HG03520 (cell line): ENCODE measurements around the gene CCP110.
"Not testable (repeated sequence)": the region's sequence is repeated elsewhere in the genome, so short reads cannot be mapped to it uniquely, and the experiment has no call there.

Source experiments
- ATAC-seq: cut with Tn5 transposase; IDR thresholded peaks from one replicate; pipeline ENCODE4 v1.9.1; 2021; ENCODE audit warnings: mild to moderate bottlenecking, moderate library complexity; ENCODE audit not compliant: unreplicated experiment

CCP110 gene

DNA sequence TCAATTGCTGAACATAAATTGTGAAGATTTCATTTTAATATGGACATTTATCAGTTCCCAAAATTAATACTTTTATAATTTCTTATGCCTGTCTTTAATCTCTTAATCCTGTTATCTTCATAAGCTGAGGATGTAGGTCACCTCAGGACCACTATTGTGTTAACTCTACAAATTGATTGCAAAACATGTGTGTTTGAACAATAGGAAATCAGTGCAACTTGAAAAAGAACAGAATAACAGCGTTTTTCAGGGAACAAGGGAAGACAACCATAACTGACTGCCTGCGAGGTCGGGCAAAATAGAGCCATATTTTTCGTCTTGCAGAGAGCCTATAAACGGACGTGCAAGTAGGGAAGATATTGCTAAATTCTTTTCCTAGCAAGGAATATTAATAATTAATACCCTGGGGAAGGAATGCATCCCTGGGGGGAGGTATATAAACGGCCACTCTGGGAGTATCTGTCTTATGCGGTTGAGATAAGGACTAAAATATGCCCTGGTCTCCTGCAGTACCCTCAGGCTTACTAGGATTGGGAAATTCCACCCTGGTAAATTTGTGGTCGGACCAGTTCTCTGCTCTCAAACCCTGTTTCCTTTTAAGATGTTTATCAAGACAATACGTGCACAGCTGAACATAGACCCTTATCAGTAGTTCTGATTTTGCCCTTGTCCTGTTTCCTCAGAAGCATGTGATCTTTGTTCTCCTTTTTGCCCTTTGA, 19.7 kb downstream of the CCP110 start:
- ATAC-seq = not testable (repeated sequence)

DNA sequence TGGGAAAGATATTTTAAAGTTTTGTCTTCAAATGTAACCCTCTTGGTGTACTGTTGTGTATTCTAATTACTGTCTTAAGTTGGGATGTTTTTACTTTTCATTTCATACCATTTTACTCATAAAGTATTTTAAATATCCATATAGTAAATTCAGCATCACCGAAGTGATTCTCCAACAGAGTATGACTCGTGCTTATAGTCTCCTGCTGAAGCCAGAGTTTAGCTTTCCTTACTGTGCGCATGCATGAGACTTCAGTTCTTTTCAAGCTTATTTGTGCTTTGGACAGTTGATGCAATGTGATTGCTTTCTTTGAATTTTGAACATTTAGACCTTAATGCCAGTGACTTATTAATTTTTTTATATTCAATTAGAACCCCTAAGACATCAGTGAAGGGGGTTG, 24.4 kb downstream of the CCP110 start:
- ATAC-seq = no peak

DNA sequence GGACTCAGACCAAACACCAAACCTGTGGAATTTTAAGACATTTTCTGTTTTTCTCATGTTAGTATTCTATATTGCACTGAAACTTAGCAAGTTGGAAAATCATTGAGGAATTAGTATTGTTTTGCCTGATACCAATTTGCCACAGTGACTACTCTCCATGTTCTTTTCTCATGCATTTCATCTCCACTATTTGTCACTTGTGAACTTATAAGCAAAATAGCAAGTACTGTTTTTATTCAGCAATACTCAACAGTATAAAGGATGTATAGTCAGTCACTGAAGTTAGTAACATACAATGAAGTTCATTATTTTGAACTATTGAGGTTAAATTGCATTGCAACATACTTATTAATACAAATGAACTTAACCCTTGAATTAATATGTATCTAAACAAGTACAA, 25.9 kb downstream of the CCP110 start:
- no peak for ATAC-seq

DNA sequence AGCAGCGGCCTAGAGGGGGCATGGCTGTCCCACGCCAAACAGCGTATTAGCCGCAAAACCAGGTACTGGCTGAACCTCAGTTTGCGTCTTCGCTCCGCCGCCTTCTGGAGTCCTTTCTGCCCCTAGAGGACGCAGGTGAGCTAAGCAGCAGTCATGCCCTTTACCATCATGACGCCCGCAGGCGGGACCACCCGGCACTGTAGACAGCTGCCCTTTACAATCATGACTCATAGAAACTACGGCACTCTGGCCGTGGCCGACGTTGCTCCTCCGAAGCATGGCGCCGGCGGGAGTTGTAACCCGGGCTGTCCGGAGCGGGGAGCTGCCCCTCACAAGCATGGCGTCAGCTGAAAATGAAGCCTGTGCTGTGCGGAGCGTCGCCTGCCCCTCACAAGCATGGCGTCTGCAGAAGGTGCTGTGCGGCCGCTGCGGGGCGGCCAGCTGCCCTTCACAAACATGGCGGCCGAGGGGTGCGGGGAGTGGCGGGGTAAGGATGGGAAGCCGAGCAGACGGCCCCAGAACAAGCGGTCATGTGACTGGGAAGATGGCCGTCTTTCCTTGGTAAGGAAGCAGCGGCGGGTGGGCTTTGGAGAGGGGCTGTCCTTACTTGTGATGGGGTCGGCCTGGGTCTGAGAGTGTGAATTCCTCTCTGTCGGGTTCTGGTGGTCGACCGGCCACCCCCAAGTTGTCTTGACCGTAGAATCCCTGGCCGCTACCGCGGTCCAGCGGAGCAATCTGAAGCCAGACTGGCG, 31.6 kb downstream of the CCP110 start, which contains the start of gene VPS35L:
Gene VPS35L, plus strand, starts transcription at position 518 of the 752 bp plus-strand sequence. Its CDS starts 27 bp downstream, at position 545.
- peak; percentile 93 for ATAC-seq

DNA sequence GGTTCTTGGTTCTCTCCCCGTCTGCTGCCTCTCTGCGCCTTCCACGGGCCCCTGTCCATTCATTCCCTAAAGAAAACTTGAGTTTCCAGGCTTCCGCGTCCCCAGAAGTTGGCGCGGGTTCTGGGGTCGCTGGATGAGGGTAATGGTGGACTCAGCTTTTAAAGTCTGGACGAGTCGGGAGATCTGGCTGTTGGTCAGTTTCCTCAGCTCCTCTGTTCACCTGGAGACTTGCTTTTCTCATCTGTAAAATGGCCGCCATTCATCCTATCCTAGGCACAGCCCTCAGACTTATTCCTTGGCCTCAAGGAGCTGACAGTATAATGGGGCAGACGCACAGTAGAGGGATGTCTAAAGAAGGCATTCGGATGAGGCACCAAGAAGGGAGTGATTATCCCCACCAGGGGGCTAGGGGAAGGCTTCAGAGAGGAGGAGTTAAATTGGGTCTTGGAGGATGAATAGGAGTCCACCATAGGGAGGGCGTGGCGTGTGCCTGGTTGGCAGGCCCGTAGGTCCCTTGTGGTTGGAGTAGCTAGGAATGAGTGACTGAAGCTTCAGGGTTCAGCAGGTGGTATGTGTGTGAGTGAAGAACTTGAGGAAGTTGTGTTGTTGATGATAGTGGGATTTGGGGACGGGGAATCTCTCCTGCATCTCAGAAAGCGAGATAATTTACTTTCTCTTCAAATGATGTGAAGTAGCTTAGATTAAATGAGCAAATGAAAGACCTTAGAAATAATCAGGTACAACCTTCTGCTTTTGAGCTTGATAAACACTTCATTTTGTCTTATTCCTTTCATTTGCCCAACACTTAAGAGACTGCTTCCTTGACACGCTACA, 32.4 kb downstream of the CCP110 start:
- ATAC-seq = no peak

DNA sequence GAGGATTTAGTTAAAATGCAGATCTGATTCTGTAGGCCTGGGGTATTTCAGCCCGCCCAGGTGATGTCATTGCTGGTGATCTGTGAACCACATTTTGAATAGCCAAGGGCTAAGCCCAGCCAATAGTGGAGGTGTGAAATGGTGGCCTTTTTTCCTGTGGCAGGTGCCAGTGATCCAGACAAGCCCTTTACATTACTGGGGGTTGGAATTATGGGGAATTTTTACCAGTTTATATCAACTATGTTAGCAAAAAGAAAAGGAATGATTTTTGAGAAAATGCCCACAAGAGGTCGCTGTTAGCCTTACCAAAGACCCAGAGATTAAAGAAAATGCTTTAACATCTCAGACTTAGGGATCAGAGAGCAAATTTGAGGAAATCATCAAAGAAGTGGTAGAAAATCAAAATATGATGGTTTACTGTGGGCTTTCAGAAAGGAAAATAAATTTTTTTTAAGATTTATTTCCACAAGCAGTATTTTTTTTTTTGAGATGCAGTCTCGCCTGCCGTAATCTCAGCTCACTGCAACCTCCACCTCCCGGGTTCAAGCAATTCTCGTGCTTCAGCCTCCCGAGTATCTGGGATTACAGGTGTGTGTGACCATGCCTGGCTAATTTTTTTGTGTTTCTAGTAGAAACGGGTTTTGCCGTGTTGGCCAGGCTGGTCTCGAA, 35.6 kb downstream of the CCP110 start:
- no peak for ATAC-seq

DNA sequence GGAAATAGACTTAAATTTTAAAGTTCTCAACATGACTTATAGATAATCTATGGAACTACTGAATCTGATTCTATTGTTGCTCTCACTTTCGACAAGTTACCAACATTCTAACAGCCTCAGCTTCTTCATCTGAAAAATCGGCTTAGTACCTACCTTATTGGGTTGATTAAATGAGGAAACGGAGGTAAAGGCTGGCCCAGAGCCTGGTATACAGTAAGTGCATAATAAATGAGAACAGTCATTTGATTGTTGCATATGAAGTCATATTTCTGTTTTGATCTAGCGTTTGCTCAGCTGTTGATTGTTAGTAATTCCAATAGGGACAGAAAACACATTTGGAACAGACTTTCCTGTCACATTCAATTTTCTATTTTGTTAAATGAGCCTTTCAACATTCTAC, 36.3 kb downstream of the CCP110 start:
- no peak for ATAC-seq

DNA sequence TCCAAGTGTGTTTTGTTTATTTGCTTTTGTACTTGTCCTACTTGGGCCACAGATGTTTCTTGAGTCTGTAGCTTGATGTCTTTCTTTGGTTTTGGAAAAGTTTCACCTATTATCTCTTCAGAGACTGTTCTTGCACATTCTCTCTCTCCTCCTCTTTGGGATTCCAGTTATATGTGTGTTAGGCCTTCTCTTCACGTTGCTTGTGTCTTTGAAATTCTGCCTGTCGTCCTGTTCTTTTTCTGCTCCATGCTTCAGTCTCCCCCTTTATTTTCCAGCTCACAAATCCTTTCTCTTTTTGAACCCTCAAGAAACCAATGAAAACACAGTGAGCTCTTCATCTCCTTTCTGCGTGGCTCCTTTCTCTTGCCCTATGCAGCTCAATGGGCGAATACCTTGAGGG, 39.6 kb downstream of the CCP110 start:
- ATAC-seq = no peak

DNA sequence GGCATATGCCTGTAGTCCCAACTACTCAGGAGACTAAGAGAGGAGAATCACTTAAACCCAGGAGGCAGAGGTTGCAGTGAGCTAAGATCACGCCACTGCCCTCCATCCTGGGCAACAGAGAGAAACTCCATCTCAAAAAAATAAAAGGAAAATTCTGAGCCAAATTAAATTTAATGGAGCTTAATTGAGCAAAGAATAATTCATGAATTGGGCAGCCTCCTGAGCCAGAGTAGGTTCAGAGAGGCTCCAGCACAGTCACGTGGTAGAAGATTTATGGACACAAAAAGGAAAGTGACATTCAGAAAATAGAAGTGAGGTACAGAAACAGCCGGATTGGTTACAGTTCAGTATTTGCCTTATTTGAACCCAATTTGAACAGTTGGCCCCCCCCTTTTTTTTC, 42.6 kb downstream of the CCP110 start:
- no peak for ATAC-seq

DNA sequence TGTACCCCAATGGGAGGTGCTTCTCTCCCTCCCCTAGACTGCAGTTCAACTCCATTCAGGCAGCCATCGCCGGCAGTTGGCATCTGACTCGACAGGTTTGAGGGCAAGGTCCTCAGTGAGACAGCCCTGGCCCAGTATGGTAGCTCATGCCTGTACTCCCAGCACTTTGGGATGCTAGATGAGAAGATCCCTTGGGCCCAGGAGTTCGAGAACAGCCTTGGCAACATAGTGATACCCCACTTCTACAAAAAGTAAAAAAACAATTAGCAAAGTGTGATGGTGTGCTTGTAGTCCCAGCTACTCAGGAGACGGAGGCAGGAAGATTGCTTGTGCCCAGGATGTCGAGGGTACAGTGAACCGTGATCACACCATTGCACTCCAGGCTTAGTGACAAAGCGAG, 43.8 kb downstream of the CCP110 start:
- no peak for ATAC-seq

DNA sequence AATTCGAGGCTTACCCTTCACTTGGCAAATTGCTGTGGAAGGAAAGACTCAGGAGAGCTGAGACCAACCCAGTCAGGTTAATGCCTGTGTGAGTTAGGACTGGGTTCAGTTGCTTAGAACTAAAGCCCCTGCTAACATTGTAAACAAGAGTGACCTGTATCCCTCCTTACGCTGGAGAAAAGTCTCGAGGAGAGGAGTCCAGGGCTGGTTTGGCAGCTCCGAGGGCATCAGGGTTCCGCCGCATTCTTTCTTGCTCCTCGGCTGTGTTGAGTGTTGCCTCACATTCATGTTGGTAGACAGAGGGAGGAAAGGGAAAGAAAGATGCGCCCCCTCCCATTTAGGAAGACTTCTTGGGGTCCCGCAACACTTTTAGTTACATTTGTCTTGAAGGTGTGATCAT, 50.3 kb downstream of the CCP110 start:
- ATAC-seq = no peak

DNA sequence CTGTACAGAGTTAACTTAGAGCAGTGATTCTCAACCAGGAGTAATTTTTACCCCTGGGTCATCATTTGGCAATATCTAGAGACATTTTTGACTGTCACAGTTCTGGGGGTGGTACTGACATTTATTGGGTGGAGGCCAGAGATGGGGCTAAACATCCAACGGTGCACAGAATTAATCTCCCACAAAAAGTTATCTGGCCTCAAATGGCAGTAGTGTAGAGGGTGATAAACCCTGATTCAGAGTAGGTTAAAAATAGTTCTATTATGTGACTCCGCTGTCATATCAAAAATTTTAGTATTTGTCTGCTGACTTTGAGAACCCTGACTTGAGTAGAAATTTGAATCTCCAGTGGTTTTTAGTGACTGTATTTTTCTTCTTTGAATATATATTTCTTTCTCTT, 50.9 kb downstream of the CCP110 start:
- no peak for ATAC-seq

DNA sequence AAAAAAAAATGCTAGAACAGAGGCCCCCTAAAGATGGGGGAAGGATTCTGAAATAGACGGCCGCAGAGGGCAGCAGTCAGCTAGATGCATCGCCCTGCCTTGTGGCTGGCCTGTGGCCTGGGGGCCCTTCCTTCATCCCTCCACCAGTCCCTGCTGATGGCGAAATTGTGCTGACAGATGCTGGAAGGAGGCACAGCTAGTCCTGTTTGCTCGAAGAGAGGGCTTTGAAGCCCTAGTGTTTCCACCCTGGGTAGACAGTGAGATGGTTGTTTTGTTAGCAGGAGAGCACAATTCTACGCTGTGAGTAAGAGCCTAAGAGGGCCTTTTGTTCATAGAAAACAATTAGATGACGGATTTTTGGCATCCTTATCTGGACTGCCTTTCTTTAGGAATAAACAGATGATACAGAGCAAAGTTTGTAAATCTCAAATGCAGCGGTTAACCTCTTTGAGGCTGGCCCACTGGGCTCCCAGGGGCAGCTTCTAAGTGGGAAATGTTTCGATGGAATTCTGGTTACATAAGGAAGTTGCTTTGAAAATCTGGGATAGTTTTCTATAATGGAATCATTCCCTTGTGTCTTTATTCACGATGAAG, 54.7 kb downstream of the CCP110 start:
- ATAC-seq = no peak

DNA sequence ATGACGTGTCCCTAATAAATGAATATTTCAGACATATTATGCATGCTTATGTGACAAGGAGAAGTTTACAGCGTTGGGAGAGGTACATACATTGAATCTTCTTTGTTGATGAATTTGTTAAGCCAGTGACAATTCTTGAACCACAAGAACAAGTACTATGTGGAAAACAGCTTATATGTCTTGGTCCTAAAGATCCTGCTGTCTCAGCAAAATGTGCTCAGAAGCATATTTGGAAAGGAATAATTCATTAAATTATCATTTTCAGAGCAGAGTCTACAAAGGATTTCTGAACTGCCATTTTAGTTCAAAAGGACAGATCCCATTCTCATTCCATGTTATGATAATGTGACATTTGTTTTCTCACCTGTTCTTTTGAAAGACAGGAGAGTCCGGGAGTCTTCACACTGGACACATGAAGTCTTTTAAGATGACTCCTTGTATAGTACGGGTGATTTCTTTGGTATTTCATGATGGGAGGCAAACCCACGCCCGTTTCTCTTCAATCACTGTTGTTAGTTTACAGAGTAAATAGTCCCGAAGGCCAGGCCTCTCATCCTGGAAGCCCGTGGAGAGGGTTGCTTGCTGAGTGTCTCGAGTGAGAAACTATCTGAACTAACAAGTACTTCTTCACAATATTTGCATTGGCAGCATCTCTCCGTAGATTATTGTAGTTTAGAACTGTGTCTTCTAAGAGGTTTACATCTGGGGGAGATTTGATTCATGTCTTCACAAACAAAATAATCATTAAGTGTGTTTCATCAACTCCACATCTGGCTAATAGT, 58.5 kb downstream of the CCP110 start:
- no peak for ATAC-seq

DNA sequence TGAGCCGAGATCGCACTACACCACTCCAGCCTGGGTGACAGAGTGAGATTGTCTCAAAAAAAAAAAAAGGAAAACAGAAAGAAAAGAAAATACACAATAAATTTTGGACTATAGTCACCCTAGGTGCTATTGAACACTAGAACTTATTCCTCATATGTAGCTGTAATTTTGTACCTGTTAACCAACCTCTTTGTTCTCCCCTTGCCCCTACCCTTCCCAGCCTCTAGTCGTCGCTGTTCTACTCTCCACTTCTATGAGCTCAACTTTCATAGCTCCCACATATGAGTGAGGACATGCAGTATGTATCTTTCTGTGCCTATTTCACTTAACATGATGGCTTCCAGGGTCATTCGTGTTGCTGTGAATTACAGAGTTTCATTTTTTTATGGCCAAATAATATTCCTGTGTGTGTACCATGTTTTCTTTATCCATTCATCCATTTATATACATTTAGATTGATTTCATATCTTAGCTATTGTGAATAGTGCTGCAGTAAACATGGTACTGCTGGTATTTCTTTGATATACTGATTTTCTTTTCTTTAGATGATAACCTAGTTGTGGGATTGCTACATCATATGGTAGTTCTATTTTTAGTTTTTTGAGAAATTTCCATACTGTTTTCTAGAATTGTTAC, 60.0 kb downstream of the CCP110 start:
- ATAC-seq = no peak

DNA sequence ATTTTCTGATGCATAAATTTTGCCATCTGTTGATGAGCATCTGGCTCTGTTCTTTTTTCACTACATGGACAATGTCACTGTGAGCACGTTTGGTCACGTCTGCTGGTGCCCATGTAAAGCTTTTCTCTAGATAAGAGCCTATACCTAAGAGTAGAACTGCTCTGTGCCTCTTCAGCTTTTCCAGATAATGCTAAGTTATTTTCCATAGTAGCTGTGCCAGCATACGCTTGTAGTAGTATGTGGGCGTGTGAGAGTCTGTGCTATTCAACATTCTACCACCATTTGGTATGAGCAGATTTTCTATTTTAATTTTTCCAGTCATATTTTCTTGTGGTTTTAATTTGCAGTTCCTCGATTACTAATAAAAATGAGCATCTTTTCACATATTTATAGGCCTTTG, 64.9 kb downstream of the CCP110 start:
- ATAC-seq = no peak

DNA sequence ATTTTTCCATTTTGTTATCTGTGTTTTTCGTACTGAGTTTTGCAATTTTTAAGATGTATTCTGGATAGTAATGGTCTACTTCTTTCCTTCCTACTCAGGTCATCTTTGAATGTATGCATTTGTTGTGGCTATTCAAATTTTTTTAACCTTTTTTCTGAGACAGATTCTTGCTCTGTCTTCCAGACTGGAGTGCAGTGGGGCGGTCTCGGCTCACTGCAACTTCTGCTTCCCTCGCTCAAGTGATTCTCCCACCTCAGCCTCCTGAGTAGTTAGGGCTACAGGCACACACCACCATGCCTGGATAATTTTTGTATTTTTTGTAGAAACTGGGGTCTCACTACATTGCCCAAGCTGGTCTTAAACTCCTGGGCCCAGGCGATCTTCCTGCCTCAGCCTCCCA, 65.4 kb downstream of the CCP110 start:
- no peak for ATAC-seq

DNA sequence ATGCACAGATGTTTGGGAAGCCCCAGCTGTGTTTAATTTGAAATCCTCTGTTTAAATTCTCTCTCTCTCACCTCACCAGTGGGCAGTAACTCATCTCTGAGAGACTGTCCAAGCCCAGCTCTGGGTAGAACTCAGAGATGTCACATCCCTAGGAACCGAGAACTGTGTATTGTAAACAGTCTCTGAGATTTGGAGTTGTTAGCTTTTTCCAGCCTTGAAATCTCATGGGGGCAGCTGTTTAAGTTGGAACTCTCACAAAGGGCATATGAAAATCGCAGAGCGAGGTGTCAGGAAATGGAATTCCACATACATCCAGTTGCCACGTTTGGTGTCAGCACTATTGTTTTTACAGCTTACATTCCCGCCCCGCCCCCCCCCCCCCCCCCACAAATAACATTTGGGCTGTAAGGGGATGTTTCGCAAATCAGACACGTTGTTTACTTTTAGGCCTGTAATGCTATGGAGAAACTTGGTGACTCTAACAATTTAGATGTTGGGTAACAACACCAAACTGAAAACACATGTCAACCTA, 66.1 kb downstream of the CCP110 start:
- ATAC-seq = no peak
